SK-N-DZ (cell line): Measurements from ENCODE around the gene PPP1R1B.

Experiments
- DNase-seq: peaks from one replicate; pipeline ENCODE4 v3.0.0-alpha.2; 2015; ENCODE audit warnings: low spot score

The PPP1R1B gene

DNA sequence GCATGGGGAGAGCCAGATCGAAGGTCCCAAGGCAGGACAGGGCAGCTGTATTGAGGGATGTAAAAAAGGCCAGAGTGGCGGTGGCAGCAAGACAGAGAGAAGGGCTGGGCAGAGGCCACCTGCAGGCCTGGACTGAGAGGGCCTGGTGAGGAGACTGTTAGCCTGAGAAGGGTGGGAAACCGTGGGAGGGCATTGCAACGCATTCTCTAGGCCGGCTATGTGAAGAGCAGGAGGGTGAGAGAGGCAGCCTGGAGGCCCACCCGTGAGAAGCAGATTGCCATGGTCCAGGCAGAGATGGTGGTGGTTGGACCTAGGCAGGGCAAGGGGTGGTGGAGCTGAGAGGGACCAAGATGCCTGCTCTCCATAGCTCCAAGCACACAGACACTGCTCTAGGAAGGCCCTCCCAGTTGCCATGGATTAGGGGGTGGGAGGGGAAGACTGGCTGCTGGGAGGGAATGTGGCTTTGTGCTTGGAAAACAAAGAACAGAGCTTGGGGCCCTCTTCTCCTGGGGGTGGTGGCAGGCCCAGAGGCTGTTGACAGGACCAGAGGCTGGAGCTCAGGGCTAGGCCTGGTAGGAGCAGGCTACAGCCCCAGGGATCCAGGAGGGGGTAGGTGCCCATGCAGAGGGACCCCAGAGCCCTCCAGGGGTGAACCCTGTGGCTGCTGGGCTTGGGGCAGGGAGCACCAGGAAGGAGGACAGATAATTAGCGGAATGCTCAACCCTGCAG is 26.0 kb downstream of the PPP1R1B start:
- no peak for DNase-seq

DNA sequence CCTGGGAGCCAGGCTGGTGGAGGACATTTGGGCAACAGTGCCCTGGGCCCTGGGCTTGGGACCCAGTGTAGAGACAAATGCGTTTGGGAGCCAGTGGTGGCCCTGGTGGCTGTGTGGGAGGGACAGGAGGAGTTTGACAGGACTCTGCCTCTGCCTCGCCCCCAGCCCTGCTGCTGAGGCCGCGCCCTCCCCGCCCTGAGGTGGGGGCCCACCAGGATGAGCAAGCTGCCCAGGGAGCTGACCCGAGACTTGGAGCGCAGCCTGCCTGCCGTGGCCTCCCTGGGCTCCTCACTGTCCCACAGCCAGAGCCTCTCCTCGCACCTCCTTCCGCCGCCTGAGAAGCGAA is 26.5 kb downstream of the PPP1R1B start:
- no peak for DNase-seq

DNA sequence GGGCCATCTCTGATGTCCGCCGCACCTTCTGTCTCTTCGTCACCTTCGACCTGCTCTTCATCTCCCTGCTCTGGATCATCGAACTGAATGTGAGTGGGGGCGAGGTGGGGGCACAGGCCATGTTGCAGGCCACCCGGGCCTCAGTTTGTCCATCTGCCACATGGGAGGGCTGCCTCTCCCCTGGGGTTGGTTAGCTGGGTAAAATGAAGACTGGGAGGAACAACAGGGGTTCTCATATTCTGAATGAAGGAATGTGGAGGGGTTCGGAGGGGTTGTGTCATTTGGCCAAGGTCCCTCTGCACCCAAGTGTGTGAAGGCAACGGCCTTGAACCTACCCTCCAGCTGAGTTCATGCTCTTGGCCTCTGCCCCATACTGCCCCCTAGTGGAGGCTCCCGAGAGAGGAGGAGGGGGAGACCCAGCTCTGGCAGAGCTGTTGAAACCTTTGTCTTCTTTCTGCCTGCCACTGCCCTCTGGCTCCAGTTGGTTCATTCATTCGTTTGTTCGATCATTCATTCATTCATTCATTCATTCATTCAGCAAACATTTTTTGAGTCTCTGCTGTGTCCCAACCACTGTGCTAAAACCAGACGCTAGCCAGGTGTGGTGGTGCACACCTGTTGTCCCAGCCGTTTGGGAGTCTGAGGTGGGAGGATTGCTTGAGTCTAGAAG is 27.0 kb downstream of the PPP1R1B start:
- DNase-seq, result no peak

DNA sequence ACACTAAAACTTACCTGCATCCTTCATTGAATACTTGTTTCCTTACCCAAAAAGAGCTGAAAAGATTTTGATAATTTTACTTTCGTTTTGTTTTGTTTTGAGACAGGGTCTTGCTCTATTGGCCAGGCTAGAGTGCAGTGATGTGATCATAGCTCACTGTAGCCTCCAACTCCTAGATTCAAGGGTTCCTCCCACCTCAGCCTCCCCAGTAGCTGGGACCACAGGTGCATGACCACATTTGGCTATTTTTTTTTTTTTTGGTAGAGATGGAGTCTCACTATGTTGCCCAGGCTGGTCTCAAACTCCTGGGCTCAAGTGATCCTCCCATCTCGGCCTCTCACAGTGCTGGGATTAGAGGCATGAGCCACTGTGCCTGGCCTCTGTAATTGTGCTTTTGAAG is 28.4 kb downstream of the PPP1R1B start:
- no peak for DNase-seq

DNA sequence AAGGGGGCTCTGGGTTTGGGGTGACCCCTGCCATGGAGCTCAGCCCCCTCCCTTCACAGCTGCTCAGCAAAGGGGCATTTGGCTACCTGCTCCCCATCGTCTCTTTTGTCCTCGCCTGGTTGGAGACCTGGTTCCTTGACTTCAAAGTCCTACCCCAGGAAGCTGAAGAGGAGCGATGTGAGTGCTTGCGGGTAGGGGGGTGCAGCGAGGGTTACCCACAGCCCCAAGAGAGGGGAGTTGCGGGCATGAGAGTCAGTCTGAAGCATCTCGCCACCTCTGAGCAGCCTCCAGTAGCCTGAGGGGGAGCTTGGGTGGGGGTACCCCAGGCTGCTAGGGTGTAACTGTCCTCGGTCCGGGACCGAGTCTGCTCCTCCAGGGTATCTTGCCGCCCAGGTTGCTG is 31.6 kb downstream of the PPP1R1B start:
- no peak for DNase-seq

DNA sequence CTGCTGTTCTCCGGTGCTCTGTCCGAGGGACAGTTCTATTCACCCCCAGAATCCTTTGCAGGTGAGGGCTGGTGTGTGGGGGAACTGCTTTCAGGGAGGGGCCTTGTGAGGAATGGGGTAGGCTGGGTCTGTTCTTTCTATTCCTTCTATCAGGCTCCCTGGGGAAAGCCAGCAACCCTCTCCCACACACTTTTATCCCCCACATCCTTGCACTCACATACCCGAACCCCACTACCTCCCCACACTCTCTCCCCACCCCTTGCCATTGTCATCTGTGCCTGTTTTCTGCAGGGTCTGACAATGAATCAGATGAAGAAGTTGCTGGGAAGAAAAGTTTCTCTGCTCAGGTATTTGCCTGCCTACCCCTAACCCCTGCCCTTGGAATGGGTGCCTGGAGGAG is 32.0 kb downstream of the PPP1R1B start:
- no peak for DNase-seq

DNA sequence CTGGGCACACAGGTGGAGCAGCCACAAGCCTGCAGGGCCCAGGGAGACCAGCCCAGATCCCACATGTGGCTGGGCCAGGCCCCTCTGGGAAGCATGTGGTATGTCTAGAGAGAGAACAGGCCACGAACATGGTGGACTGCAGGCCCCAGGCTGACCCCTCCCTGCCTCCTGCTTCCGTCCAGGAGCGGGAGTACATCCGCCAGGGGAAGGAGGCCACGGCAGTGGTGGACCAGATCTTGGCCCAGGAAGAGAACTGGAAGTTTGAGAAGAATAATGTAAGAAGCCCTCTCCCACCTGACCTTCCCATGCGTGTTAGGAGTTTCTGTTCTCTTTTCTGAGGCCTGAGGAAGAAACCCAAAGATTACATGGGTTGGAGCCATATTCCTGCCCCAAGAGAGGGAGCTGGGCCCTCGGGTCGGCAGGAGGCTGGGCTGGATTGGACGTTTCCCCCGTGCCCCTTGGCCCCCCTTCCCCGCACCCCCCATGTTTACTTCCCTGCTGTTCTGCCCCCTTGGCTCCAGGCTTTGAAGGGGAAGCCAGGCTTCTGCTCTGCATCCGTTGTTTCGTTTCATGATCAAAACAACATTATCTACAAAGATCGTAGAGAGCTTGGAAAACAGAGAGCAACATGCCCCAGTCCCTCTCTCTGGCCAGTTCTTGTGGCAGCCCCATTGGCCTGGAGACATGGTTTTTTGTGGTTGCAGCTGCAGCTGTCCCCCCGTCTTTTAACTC is 32.7 kb downstream of the PPP1R1B start:
- no peak for DNase-seq

DNA sequence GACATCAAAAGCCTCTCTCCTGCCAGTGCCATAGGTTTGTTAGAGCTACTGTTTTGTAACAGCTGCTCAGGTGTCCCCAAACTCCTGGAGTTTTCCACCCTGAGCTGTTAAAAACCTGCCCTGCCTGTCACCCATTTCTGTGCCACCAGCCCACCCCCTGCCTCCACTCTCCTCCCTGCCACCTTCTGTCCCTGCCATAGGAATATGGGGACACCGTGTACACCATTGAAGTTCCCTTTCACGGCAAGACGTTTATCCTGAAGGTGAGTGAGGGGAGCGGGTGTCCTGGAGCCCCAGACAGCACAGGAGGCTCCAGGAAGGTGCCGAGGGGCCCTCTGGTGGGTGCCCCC is 33.2 kb downstream of the PPP1R1B start:
- DNase-seq, result no peak

DNA sequence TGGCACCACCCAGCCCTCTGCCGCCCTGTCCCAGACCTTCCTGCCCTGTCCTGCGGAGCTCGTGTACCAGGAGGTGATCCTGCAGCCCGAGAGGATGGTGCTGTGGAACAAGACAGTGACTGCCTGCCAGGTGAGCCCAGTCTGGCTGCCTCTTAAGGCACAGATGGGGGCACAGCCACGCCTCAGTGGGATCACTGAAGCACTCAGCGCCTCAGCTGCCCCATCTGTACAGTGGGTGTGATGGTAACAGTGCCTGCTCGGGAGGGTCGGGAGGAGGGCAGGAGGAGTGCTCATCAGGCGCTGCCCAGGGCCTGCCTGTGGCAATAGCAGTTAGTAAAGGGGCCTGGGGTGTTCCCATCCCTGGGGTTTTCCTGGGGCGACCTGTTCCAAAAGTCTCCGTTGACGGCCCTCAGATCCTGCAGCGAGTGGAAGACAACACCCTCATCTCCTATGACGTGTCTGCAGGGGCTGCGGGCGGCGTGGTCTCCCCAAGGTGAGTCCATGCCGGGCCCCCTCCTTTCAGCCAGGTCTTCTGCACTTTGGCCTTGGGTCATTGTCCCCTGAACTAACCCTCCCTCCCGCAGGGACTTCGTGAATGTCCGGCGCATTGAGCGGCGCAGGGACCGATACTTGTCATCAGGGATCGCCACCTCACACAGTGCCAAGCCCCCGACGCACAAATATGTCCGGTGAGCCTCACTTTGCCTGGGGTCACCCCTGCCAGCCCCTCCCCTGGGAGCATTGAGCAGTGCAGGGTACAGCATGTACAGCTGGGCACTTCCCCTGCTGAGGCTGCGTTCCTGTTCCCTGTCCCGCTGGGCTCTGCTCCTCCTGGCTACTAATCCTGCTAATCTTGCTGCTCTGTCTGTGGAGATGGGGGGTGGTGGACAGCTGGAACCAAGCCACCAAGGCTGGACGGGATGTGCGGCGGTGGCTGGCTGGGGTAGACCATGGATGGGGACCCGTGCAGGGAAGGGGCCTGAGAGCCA is 33.9 kb downstream of the PPP1R1B start:
- no peak for DNase-seq

DNA sequence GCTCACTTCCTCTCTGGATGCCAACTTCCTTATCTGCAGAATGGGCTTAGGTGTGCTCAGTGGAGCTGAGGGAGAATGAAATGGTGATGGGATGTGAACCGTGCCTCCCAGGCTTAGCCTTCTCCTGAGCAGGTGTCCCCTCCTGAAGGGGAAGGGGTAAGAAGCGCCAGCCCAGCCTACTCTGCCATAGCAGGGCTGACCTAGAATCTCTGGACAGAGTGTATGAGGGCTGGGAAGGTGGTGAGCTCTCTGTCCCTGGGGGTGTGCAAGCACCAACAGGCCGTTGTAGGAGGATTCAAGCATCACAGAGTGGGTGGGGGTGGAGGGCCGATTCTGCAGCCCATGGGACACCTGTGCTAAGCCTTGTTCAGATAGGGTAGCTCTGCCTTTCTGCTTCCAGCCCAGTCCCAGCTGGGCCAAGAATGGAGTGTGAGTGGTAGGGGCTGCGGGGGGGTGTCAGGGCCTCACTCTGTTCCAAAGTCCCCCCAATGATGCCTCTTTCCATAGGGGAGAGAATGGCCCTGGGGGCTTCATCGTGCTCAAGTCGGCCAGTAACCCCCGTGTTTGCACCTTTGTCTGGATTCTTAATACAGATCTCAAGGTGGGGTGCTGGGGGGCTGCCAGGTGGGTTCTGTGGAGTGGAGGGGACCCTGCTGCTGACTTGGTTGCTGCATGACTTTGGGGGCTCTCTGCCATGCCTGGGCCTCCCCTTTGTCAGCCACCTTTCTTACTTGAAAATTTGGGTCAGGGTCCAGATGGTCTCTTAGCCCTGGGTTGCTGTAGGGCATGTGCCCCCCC is 35.2 kb downstream of the PPP1R1B start:
- DNase-seq, result no peak

DNA sequence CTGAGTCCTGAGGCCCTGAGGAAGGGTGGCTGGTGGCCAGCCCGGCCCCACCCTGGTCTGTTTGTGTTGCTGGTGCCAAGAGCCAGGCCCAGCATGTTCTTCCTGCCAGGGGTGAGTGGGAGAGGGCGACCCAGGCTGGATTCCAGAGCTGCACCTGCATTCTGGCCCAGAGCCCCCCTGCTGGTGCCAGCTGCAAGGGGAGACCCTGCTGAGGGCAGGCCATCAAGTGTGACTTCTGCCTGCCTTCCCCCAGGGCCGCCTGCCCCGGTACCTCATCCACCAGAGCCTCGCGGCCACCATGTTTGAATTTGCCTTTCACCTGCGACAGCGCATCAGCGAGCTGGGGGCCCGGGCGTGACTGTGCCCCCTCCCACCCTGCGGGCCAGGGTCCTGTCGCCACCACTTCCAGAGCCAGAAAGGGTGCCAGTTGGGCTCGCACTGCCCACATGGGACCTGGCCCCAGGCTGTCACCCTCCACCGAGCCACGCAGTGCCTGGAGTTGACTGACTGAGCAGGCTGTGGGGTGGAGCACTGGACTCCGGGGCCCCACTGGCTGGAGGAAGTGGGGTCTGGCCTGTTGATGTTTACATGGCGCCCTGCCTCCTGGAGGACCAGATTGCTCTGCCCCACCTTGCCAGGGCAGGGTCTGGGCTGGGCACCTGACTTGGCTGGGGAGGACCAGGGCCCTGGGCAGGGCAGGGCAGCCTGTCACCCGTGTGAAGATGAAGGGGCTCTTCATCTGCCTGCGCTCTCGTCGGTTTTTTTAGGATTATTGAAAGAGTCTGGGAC is 36.0 kb downstream of the PPP1R1B start:
- DNase-seq, result no peak

DNA sequence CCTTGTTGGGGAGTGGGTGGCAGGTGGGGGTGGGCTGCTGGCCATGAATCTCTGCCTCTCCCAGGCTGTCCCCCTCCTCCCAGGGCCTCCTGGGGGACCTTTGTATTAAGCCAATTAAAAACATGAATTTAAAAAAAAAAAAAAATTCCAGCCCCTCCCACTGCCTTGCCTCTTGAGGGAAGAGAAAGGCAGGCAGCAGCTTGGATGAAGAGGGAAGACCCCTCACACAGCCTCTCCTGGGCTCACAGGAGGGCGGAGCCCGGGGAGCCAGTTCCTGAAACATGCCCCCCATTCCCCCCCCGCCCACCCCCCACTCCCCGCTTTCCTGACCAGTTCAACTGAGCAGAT is 36.6 kb downstream of the PPP1R1B start:
- no peak for DNase-seq

DNA sequence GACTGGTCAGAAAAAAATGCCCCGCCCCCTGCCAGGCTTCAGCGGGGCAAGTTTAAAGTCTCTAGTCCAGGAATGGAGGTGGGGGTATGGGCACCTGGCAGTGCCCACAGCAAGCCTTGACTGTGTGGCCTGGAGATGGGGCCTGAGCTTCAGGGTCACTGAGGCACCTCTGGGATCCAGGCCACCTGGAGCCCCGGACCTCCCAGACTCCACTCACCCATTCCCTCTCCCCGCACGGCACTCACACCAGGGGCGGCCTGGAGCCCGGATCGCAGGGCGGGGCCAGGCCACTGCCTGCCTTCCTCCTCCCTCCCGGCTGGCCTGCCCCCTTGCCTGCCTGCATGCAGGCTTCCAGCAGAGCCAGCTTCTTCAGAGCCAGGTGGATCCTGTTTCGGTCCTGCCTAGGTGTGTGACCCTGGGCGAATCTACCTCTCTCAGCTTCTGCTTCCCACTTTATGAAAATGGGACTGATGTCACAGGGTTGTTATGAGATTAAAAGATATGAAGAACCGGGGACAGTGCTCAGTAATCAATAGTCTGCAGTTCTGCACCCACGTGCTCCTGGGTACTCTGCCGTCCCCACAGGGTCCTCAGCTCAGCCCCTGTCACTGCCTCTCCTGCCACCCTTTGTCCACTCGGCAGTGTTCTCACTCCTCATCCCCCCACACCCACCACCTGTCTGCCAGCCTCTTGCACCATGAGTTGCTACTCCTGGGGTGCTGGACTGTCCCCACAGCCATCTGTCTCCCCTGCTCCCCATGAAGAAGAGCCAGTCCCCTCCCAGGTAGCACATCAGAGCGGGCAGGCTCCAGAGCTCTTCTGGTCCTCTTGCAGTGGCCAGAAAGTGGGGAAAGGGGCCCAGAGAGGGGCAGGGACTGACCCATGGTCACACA is 37.2 kb downstream of the PPP1R1B start:
- no peak for DNase-seq

DNA sequence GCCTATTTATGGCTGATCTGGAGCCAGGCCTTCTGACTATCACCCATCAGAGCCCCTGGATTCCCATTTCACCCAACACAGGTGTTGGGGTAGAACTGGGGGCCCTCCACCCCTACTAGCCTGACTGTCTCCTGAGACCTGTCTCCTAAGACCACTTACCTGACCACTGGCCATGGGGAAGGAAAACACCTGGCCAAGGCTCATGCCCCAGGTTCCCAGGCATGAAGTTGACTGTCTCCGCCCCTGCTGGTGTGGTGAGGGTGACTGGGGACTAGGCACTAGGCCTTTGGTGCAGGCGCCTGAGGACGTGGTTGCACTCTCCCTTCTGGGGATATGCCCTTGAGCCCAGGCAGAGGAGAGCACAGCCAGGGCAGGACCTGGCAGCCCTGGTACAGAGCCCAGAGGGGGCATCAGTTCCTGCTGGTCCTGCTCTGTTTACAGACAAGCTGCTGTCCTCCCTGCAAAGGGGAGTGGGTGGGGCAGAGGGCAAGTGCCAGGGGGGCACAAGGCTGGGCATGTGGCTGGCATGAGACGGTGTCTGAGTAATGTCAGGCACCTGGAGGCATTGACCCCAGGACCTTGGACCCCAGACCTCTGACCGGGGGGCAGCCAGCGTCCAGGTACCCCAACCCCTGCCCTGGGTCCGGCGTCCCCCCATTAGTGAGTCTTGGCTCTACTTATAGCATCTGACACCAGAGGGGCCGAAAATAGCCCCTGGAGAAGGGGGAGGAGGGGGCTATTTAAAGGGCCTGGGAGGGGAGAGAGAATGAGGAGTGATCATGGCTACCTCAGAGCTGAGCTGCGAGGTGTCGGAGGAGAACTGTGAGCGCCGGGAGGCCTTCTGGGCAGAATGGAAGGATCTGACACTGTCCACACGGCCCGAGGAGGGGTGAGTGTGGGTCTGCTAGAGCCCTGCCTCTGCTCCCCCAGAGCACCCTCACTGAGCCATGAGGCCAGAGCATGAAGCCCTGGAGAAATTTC is 38.1 kb downstream of the PPP1R1B start, which contains the start of gene TCAP:
Gene TCAP (plus strand): TSS at position 769 of the 981 bp plus-strand sequence. CDS start 11 bp downstream, at position 780.
- no peak for DNase-seq

DNA sequence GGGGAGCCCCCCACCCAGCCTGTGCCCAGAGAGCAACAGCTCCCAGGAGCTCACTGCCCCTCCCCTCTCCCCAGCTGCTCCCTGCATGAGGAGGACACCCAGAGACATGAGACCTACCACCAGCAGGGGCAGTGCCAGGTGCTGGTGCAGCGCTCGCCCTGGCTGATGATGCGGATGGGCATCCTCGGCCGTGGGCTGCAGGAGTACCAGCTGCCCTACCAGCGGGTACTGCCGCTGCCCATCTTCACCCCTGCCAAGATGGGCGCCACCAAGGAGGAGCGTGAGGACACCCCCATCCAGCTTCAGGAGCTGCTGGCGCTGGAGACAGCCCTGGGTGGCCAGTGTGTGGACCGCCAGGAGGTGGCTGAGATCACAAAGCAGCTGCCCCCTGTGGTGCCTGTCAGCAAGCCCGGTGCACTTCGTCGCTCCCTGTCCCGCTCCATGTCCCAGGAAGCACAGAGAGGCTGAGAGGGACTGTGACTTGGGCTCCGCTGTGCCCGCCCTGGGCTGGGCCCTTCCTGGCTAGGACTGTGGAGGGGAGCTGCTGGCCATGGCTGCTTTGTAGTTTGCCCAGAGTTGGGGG is 39.0 kb downstream of the PPP1R1B start:
- no peak for DNase-seq

DNA sequence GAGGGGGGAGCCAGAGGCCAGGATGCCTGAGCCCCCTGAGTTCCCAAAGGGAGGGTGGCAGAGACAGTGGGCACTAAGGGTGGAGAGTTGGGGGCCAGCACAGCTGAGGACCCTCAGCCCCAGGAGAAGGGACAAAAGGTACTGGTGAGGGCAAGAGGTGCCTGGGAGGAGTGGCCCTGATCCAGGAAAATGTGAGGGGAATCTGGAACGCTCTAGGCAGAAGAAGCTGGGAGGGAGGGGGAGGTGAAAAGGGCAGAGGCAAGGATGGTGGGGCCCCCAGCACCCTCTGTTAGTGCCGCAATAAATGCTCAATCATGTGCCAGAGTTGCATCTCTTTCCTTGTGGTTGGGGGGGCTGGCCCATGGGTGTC is 39.5 kb downstream of the PPP1R1B start:
- DNase-seq, result no peak

DNA sequence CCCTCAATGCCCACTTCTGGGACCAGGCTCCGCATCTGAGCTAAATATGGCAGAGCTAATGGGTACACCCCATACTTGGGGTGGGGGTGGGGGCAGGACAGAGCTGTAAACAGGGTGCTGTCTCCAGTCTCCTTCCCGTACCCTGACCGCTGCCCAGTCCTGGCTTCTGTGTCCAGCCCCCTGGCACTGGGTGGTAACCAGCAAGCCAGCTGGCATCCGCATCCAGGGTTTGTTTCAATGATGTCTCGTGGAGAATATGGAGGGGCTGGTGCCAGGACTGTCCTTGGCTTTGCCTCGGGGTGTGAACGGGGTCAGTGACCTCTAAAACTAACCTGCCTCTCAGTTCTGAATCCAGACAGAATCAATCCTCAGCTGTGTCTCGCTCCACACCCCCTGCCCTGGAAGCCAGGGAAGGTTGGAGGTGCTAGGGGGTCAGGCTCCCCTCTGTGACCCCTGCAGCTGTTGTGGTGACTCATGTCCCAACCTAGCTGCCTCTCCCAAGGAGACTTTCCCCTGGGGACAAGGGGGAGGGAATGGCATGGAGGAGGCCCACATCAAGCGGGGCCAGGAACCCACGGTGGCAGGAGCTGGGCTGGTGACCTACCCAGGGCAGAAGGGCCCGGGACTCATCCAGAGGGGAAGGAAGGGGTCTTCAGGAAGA is 40.0 kb downstream of the PPP1R1B start:
- DNase-seq, result no peak
